Adrenal gland (tissue), 5 donors: Measurements from ENCODE around the gene SGSM1.

Experiments
- CTCF ChIP-seq, 6 experiments: fragments of 450-650 bp in 4 of 6; fragments of 200-600 bp in 2 of 6; sonication (generic) in 1 of 6; IDR thresholded peaks; 1 replicate in 5 of 6; 2 replicates in 1 of 6; pipeline versions ENCODE4 v1.5.1 to v1.8.0; 2016 to 2021; ENCODE audit warnings: antibody characterized with exemption in 6 of 6, mild to moderate bottlenecking in 2 of 6, moderate library complexity in 1 of 6
- POLR2A ChIP-seq, 2 donors: fragments of 450-650 bp; IDR thresholded peaks; one replicate each; pipeline ENCODE4 v1.6.1; 2017; ENCODE audit warnings: antibody characterized with exemption in 2 of 2, mild to moderate bottlenecking in 2 of 2, moderate library complexity in 1 of 2
- donor health status: DM: no; HTN: no; CAD: no.

GRCh38 chr22:24975125-24975640 is 169.2 kb downstream of the SGSM1 start:
- TF ChIP-seq CTCF (IDR thresholded peaks at IDR 0.05) (no peak), POLR2A (IDR thresholded peaks at IDR 0.05) (no peak)
